GM18951 (cell line): ENCODE results near the gene IL4R.
"Not testable (repeated sequence)": the region's sequence is repeated elsewhere in the genome, so short reads cannot be mapped to it uniquely, and the experiment has no call there.

Experiments
- POLR2A ChIP-seq: IDR thresholded peaks from 4 replicates; pipeline ENCODE4 v1.6.1; 2011; ENCODE audit warnings: mild to moderate bottlenecking; ENCODE audit not compliant: insufficient read length, insufficient read depth; ENCODE audit errors: extremely low read depth
- in situ Hi-C: fragments of 300-500 bp; cut with MboI; formaldehyde crosslinking; loops from one replicate; pipeline ENCODE4 v1.12.0; 2022; ENCODE audit warnings: low sequenced_read_pairs, mixed read lengths, inconsistent platforms; ENCODE audit not compliant: unreplicated experiment

IL4R gene

GRCh38 chr16:27313422-27314160 lies at the start of gene IL4R:
Gene IL4R (plus strand): TSS chr16:27313974. CDS start chr16:27340204, 26,230 bp downstream.
- TF ChIP-seq POLR2A = peak; percentile 79
- in situ Hi-C loops = no loop called here

DNA sequence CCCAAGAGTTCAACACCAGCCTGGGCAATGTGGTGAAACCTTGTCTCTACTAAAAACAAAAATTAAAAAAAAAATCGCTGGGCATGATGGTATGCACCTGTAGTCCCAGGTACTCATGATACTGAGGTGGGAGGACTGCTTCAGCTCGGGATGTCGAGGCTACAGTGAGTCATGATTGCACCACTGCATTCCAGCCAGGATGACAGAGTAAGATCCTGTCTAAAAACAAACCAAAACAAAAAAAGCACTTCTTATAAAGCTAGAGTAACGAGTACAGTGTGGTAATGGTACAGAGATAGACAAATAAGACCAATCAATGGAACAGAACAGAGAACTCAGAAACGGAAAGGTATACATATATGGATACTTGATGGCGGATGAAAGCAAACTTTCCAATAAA lies 49.6 kb upstream of the IL4R start:
- in situ Hi-C loops = no loop called here
- TF ChIP-seq POLR2A = no peak

DNA sequence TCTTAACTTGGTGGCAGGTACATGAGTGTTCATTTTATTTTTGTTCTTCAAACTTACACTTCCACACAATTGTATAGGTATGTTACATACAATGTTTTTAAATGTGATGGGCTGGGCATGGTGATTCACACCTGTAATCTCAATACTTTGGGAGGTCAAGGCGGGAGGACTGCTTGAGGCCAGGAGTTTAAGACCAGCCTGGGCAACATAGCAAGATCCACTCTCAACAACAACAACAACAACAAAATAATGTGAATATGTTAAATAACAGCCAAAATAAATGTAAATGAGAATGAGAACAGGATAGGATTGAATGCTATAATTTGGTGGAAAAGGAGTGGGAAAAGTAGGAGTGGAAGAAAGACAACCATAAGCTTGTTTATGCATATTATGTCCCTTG lies 47.8 kb upstream of the IL4R start:
- no peak for TF ChIP-seq POLR2A
- in situ Hi-C loops = no loop called here

- TF ChIP-seq POLR2A = no peak
- in situ Hi-C loops = no loop called here
Measured at GRCh38 chr16:27267037-27267677, 46.6 kb upstream of the IL4R start.

GRCh38 chr16:27268376-27269299 lies 45.1 kb upstream of the IL4R start, which contains the start of gene NSMCE1:
Gene NSMCE1 (minus strand): TSS chr16:27268772. CDS start chr16:27257570, 11,202 bp downstream.
- in situ Hi-C loops = no loop called here

GRCh38 chr16:27269300-27270150 lies 44.2 kb upstream of the IL4R start:
- in situ Hi-C loops = no loop called here
- TF ChIP-seq POLR2A = no peak

More at GRCh38 chr16:27268376-27269299, 45.1 kb upstream of the IL4R start, which contains the start of gene NSMCE1:
- TF ChIP-seq POLR2A = peak; percentile 93

DNA sequence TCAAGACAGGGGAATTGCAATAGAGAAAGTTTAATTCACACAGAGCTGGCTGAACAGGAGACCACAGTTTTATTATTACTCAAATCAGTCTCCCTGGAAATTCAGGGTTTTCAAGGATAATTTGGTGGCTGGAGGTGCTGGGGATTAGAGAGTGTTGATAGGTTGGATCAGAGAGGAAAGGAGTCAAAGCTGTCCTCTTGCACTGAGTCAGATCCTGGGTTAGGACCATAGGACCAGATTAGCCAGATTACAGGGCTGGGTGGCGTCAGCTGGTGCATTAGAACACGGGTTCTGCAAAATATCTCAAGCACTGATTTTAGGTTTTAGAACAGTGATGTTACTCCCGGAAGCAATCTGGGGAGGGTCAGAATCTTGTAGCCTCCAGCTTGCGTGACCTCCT lies 43.4 kb upstream of the IL4R start:
- TF ChIP-seq POLR2A = no peak
- in situ Hi-C loops = no loop called here

- in situ Hi-C loops = no loop called here
- TF ChIP-seq POLR2A = no peak
Measured at GRCh38 chr16:27272076-27272475, 41.7 kb upstream of the IL4R start.

GRCh38 chr16:27272697-27273096 lies 41.1 kb upstream of the IL4R start:
- in situ Hi-C loops = not testable (repeated sequence)

DNA sequence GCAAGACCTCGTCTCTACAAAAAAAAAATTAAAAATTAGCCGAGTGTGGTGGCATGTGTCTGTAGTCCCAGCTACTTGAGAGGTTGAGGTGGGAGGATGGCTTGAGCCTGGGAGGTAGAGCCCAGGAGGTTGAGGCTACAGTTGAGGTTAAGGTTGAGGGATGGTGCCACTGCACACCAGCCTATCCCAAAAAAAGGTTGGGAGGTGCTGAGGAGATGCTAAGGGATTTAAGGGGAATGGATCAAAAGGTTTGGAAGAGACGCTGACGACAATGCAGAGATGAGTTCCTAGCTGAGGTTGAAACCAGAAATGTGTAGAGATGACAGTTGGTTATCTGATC lies 40.5 kb upstream of the IL4R start:
- no peak for TF ChIP-seq POLR2A
- in situ Hi-C loops = no loop called here

DNA sequence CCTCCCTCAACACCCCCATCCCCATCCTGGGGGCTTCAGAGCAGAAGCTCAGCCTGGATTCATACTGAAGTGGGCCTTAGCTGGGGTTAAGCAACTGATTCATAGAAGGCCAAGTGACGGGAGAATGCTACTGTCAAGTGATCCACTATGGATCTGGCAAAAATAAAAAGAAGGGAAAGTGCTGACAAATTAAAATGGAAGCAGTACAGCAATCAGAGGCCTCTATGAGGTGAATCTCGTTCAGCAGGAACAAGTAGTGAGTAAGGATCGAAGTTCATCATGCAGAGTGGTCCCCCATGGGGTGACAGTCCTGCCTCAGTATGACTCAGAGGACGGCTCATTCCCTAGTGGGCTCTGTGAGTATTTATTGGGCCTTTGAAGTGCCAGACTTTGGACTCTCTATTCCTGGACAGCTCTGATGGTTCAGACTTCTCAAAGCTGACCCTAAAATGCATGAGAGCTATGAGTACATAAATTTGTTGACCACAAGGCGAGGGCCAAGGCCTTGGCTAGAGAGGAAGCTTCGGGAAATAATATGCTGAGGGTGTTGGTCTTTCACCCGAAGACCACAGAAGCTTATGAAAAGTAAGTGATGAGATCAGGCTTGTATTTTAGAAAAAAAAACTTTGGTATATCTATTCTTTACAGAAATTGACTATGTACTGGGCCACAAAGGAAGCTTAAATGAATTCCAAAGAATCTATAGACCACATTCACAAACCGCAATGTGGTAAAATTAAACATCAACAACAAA lies 39.9 kb upstream of the IL4R start:
- in situ Hi-C loops = no loop called here
- no peak for TF ChIP-seq POLR2A

- in situ Hi-C loops = not testable (repeated sequence)
Measured at GRCh38 chr16:27274424-27274874, 39.3 kb upstream of the IL4R start.
